ENCODE results near the gene TCAF1. TPM values are rescaled to one million over a fixed set of nuclear protein-coding genes. Genes with fewer than 3 reads are reported as not detected.
A peak's percentile ranks its signal among the peaks of the same experiment; 100 is the strongest.

Gene TCAF1
- total RNA-seq, 1 experiment from 2014 or later = 1.0 TPM

- H3K27me3 ChIP-seq (ENCODE audit: low read length) = no peaks in the 10 kb centered on the region
- no peak overlapping the region for H3K9ac ChIP-seq (ENCODE audit: low read length)
- H3K79me2 ChIP-seq (ENCODE audit: low read length) = no peaks in the 10 kb centered on the region
- no peak overlapping the region for H3K4me2 ChIP-seq (ENCODE audit: low read depth, low read length, poor library complexity, severe bottlenecking)
- no peak for DNase-seq
- no peaks in the 10 kb centered on the region for H3K36me3 ChIP-seq (ENCODE audit: insufficient read depth, low read length)
- H2AFZ ChIP-seq (ENCODE audit: low read length) = no peak overlapping the region
- H3K9me3 ChIP-seq (ENCODE audit: low read length) = no peaks in the 10 kb centered on the region
- no peak overlapping the region for H3K27ac ChIP-seq (ENCODE audit: low read length)
- no peaks in the 10 kb centered on the region for H3K9me2 ChIP-seq (replicated peaks; ENCODE audit: insufficient read depth, low read length)
- no peaks in the 10 kb centered on the region for H3K4me1 ChIP-seq (ENCODE audit: low read length)
- no peak overlapping the region for H3K4me3 ChIP-seq (ENCODE audit: low read length)
- H4K20me1 ChIP-seq (ENCODE audit: insufficient read depth, low read depth, low read length) = no peaks in the 10 kb centered on the region
These were observed 7.9 kb upstream of the TCAF1 start for GRCh38 chr7:143909863-143910262.

- Histone ChIP-seq H3K36me3 (ENCODE audit: insufficient read depth, low read length) (no peaks in the 10 kb centered on the region), H2AFZ (ENCODE audit: low read length) (no peak overlapping the region), H3K27ac (ENCODE audit: low read length) (no peak overlapping the region), H3K9ac (ENCODE audit: low read length) (no peak overlapping the region), H3K9me3 (ENCODE audit: low read length) (no peaks in the 10 kb centered on the region), H3K4me3 (ENCODE audit: low read length) (no peak overlapping the region), H3K4me1 (ENCODE audit: low read length) (no peaks in the 10 kb centered on the region), H4K20me1 (ENCODE audit: insufficient read depth, low read depth, low read length) (no peaks in the 10 kb centered on the region), H3K4me2 (ENCODE audit: low read depth, low read length, poor library complexity, severe bottlenecking) (no peak overlapping the region), H3K27me3 (ENCODE audit: low read length) (no peaks in the 10 kb centered on the region), H3K79me2 (ENCODE audit: low read length) (no peaks in the 10 kb centered on the region), H3K9me2 (replicated peaks; ENCODE audit: insufficient read depth, low read length) (no peaks in the 10 kb centered on the region)
- DNase-seq = no peak
These were observed 6.1 kb upstream of the TCAF1 start for GRCh38 chr7:143908120-143908519.

DNA sequence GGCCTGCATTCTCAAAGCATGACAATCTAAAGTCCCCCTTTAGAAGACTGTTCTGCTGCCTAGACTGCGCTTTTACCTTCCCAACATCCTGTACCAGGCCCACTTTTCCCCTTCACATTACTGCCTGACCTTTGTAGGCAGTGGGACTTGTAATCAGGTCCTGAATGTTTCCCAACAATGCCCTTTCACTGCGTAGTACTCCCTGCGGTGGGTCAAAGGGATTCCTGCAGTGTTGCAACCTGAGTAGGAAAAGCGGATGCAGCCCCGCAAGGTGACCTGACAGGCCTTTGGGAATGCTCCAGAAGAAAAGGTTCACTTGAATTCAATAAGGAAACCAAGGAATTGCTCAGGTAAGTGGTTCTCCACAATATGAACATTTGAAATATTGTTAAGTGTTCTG lies 4.9 kb upstream of the TCAF1 start:
- DNase-seq = no peak
- Histone ChIP-seq H3K27ac (ENCODE audit: low read length) (no peak overlapping the region), H3K36me3 (ENCODE audit: insufficient read depth, low read length) (no peaks in the 10 kb centered on the region), H3K9ac (ENCODE audit: low read length) (no peak overlapping the region), H3K9me3 (ENCODE audit: low read length) (no peaks in the 10 kb centered on the region), H3K4me1 (ENCODE audit: low read length) (no peaks in the 10 kb centered on the region; the same call in 1 of the 2 replicates), H3K4me3 (ENCODE audit: low read length) (no peak overlapping the region), H4K20me1 (ENCODE audit: insufficient read depth, low read depth, low read length) (no peaks in the 10 kb centered on the region), H3K27me3 (ENCODE audit: low read length) (no peaks in the 10 kb centered on the region), H2AFZ (ENCODE audit: low read length) (no peak overlapping the region), H3K79me2 (ENCODE audit: low read length) (no peaks in the 10 kb centered on the region), H3K9me2 (replicated peaks; ENCODE audit: insufficient read depth, low read length) (no peaks in the 10 kb centered on the region), H3K4me2 (ENCODE audit: low read depth, low read length, poor library complexity, severe bottlenecking) (no peak overlapping the region)

DNA sequence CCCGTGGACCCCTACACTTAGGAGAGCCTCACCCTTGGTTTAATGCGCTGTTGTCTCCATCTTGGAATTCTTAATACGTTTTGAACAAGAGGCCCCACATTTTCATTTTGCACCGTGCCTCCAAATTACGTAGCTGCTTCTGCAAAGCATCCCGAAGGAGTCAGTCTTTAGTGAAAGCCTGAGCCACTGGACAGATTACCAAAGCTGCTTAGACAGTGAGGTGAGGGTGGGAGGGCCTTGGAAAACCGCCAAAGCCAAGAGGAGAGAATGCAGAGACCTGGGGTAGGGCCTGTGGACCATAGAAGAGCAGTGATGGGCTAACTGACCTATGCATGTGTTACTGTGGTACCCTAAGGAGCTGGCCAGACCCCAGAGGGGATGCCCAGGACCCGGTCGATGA lies 4.2 kb upstream of the TCAF1 start:
- no peaks in the 10 kb centered on the region for H4K20me1 ChIP-seq (ENCODE audit: insufficient read depth, low read depth, low read length)
- H3K4me3 ChIP-seq (ENCODE audit: low read length) = no peak overlapping the region
- no peaks in the 10 kb centered on the region for H3K9me2 ChIP-seq (replicated peaks; ENCODE audit: insufficient read depth, low read length)
- H3K4me2 ChIP-seq (ENCODE audit: low read depth, low read length, poor library complexity, severe bottlenecking) = no peak overlapping the region
- no peak overlapping the region for H3K27ac ChIP-seq (ENCODE audit: low read length)
- H2AFZ ChIP-seq (ENCODE audit: low read length) = no peak overlapping the region
- no peaks in the 10 kb centered on the region for H3K27me3 ChIP-seq (ENCODE audit: low read length)
- no peak overlapping the region for H3K9ac ChIP-seq (ENCODE audit: low read length)
- H3K79me2 ChIP-seq (ENCODE audit: low read length) = no peaks in the 10 kb centered on the region
- no peaks in the 10 kb centered on the region for H3K9me3 ChIP-seq (ENCODE audit: low read length)
- peaks cover 4% of the 10 kb centered on the region for H3K4me1 ChIP-seq (ENCODE audit: low read length)
- no peaks in the 10 kb centered on the region for H3K36me3 ChIP-seq (ENCODE audit: insufficient read depth, low read length)
- no peak for DNase-seq

DNA sequence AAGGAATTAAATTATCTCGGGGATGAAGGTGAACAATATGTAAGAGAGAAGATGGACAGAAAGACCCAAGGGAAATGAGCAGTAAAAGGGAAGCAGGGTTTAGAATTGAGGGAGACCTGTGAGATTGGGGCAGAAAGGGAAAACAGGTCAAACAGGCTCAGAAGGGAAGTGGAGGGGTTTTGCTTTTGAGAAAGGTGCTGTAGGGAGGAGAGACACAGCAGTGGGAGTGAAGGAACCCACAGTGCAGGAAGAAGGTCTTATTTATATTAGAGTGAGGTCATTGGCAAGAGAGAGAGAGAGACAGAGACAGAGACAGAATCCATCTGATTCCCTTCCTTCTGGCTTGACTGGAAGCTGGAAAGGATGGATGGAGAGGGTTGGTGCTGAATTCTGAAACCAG lies 3.5 kb upstream of the TCAF1 start:
- Histone ChIP-seq H3K9me3 (ENCODE audit: low read length) (no peaks in the 10 kb centered on the region), H3K36me3 (ENCODE audit: insufficient read depth, low read length) (no peaks in the 10 kb centered on the region), H3K4me2 (ENCODE audit: low read depth, low read length, poor library complexity, severe bottlenecking) (no peak overlapping the region), H4K20me1 (ENCODE audit: insufficient read depth, low read depth, low read length) (no peaks in the 10 kb centered on the region), H3K9ac (ENCODE audit: low read length) (no peak overlapping the region), H3K79me2 (ENCODE audit: low read length) (no peaks in the 10 kb centered on the region), H3K27ac (ENCODE audit: low read length) (no peak overlapping the region), H3K27me3 (ENCODE audit: low read length) (no peaks in the 10 kb centered on the region), H3K4me3 (ENCODE audit: low read length) (no peak overlapping the region), H3K4me1 (ENCODE audit: low read length) (peaks cover 5% of the 10 kb centered on the region), H3K9me2 (replicated peaks; ENCODE audit: insufficient read depth, low read length) (no peaks in the 10 kb centered on the region), H2AFZ (ENCODE audit: low read length) (no peak overlapping the region)
- DNase-seq = no peak

DNA sequence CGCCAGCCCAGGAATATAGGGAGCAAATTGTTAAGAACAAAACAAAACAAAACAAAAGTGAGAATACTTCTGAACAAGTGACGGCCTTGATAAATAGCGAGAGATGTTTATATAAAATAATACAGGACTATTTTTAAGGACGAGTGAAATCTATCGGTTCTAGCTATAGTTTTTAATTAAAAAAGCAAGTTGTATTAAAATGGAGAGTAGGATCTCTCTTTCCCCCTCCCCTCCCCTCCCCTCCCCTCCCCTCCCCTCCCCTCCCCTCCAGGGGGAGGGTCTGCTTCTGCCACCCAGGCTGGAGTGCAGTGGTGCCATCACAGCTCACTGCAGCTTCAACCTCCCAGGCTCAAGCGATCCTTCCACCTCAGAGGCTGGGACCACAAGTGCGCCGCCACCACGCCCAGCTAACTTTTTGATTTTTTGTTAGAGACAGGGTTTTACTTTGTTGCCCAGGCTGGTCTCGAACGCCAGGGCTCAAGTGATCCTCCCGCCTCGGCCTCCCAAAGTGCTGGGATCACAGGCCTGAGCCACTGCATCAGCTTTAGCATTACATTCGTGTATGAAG lies 440 bp upstream of the TCAF1 start:
- Histone ChIP-seq H3K27ac (ENCODE audit: low read length) (no peak overlapping the region), H3K27me3 (ENCODE audit: low read length) (no peaks in the 10 kb centered on the region), H3K36me3 (ENCODE audit: insufficient read depth, low read length) (no peaks in the 10 kb centered on the region), H3K4me1 (ENCODE audit: low read length) (peaks cover 5% of the 10 kb centered on the region), H2AFZ (ENCODE audit: low read length) (peak overlapping the region; percentile 98), H3K9me2 (replicated peaks; ENCODE audit: insufficient read depth, low read length) (no peaks in the 10 kb centered on the region), H3K79me2 (ENCODE audit: low read length) (no peaks in the 10 kb centered on the region), H3K9ac (ENCODE audit: low read length) (peak overlapping the region; percentile 76; the same call in 1 of the 2 replicates), H3K9me3 (ENCODE audit: low read length) (no peaks in the 10 kb centered on the region), H4K20me1 (ENCODE audit: insufficient read depth, low read depth, low read length) (no peaks in the 10 kb centered on the region), H3K4me2 (ENCODE audit: low read depth, low read length, poor library complexity, severe bottlenecking) (peak overlapping the region; percentile 77), H3K4me3 (ENCODE audit: low read length) (peak overlapping the region; percentile 76)
- no peak for DNase-seq

DNA sequence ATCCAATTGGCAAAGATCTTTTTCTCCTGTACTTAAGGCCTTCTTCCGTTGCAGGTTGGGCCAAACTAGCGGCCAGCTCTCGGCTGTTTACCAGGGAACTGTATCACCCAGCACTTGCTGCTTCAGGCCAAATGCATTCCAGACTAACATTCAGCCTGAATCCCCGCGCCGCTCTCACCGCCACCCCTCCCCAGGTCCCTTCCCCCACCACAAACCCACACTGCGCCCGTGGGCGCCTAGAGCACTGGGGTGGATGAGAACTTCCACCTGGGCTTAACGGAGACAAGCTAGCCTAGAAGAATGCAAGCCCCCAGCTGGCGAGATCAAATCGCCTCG lies 676 bp downstream of the TCAF1 start:
- Histone ChIP-seq H3K4me1 (ENCODE audit: low read length) (peaks cover 5% of the 10 kb centered on the region), H3K27ac (ENCODE audit: low read length) (no peak overlapping the region), H3K27me3 (ENCODE audit: low read length) (no peaks in the 10 kb centered on the region), H3K9ac (ENCODE audit: low read length) (peak overlapping the region; percentile 76), H3K79me2 (ENCODE audit: low read length) (no peaks in the 10 kb centered on the region), H4K20me1 (ENCODE audit: insufficient read depth, low read depth, low read length) (no peaks in the 10 kb centered on the region), H3K4me2 (ENCODE audit: low read depth, low read length, poor library complexity, severe bottlenecking) (peak overlapping the region; percentile 77), H3K4me3 (ENCODE audit: low read length) (peak overlapping the region; percentile 76), H3K9me3 (ENCODE audit: low read length) (no peaks in the 10 kb centered on the region), H3K9me2 (replicated peaks; ENCODE audit: insufficient read depth, low read length) (no peaks in the 10 kb centered on the region), H3K36me3 (ENCODE audit: insufficient read depth, low read length) (no peaks in the 10 kb centered on the region), H2AFZ (ENCODE audit: low read length) (peak overlapping the region; percentile 98; the same call in 1 of the 2 replicates)
- DNase-seq = no peak

- DNase-seq = no peak
- Histone ChIP-seq H3K79me2 (ENCODE audit: low read length) (no peaks in the 10 kb centered on the region), H3K4me3 (ENCODE audit: low read length) (no peak overlapping the region), H3K9ac (ENCODE audit: low read length) (no peak overlapping the region), H3K4me1 (ENCODE audit: low read length) (peaks cover 5% of the 10 kb centered on the region), H3K9me2 (replicated peaks; ENCODE audit: insufficient read depth, low read length) (no peaks in the 10 kb centered on the region), H3K36me3 (ENCODE audit: insufficient read depth, low read length) (no peaks in the 10 kb centered on the region), H3K4me2 (ENCODE audit: low read depth, low read length, poor library complexity, severe bottlenecking) (no peak overlapping the region), H3K27ac (ENCODE audit: low read length) (no peak overlapping the region), H3K9me3 (ENCODE audit: low read length) (no peaks in the 10 kb centered on the region), H3K27me3 (ENCODE audit: low read length) (no peaks in the 10 kb centered on the region), H2AFZ (ENCODE audit: low read length) (no peak overlapping the region), H4K20me1 (ENCODE audit: insufficient read depth, low read depth, low read length) (no peaks in the 10 kb centered on the region)
These were observed 1.7 kb downstream of the TCAF1 start for GRCh38 chr7:143900230-143900766.

Measured in Karpas-422 (cell line).